HFF-Myc (cell line): ENCODE measurements around the gene NXN.
A peak's percentile ranks its signal among the peaks of the same experiment; 100 is the strongest.

Experiments used
- DNase-seq: peaks from one replicate; pipeline ENCODE4 v3.0.0-alpha.2; 2011; ENCODE audit warnings: low read depth; ENCODE audit errors: extremely low read depth
- H3K4me3 ChIP-seq: replicated peaks from 2 replicates; pipeline ENCODE4 v1.5.1; 2011; ENCODE audit warnings: low read depth, mild to moderate bottlenecking, control low read depth, low read length
- CTCF ChIP-seq: IDR thresholded peaks from 2 replicates; pipeline ENCODE4 v1.5.1; 2012; ENCODE audit warnings: mild to moderate bottlenecking, low read depth, low read length, control low read depth; ENCODE audit errors: missing control alignments

Gene NXN

GRCh38 chr17:852349-852748 lies 127.2 kb downstream of the NXN start:
- DNase-seq = no peak
- TF ChIP-seq CTCF = no peak
- no peak overlapping the region for H3K4me3 ChIP-seq

DNA sequence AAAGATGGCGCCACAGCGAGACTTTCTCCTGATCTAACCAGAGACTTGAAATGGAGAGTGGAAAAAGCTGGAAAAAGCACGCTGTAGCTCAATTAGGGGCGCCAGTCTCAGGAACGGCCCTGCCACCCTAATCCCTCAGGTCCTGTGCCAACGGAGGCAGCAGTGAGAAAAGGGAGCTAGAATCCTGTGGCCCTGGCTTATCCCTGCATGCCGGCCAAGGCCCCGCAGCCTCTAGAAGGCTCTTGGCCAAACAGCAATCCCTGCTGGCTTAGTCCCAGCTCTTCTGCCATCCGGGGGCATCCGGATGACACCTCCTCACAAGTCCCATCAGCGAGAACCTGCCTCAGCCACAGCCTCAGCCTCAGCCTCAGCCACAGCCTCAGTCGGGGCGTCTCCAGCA lies 127.7 kb downstream of the NXN start:
- DNase-seq = no peak
- no peak for TF ChIP-seq CTCF
- no peak overlapping the region for H3K4me3 ChIP-seq

- DNase-seq = peak; percentile 58
- peak overlapping the region; percentile 14; the same call in 1 of the 2 replicates for H3K4me3 ChIP-seq
- TF ChIP-seq CTCF = no peak
Observed at GRCh38 chr17:850851-851763, 128.5 kb downstream of the NXN start.

DNA sequence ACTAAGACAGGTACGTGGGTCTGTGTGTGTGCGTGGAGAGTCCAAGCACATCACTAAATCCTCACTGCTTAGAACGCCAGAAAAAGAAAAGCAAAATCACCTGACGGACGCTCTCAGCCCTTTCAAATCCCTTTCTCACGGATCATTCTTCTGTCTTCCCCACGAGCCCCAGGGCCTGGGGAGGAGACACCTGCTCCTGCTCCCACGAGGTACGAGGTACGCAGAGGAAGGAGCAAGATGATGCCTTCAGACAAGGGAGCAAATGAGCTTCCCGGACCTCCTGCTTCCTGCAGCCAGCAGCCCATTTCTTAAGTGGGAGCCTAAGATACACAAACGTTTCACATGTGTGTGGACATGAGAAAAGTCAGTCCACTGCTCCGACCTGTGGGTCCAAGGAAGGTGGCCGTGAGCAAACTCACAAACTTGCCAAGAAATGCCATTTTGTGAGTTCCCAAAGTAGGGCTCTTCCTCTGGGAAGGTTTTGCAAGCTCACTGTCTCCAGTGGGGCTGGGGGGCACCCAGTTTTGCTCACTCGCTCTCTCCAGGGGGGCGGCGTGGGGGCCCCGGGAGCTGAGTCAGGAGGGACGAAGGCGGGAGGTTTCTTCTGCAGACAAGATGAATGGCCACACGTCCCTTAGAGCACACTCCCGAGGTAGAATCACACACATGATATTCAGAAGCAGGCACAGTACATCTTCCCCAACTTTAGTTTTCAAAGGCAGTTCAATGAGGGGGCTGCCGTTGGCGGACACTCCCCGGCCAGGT lies 129.3 kb downstream of the NXN start:
- no peak for DNase-seq
- peak overlapping the region; percentile 14; the same call in 1 of the 2 replicates for H3K4me3 ChIP-seq
- TF ChIP-seq CTCF = no peak

- H3K4me3 ChIP-seq = no peak overlapping the region
- no peak for DNase-seq
- TF ChIP-seq CTCF = no peak
Observed at GRCh38 chr17:848402-848801, 131.2 kb downstream of the NXN start.

DNA sequence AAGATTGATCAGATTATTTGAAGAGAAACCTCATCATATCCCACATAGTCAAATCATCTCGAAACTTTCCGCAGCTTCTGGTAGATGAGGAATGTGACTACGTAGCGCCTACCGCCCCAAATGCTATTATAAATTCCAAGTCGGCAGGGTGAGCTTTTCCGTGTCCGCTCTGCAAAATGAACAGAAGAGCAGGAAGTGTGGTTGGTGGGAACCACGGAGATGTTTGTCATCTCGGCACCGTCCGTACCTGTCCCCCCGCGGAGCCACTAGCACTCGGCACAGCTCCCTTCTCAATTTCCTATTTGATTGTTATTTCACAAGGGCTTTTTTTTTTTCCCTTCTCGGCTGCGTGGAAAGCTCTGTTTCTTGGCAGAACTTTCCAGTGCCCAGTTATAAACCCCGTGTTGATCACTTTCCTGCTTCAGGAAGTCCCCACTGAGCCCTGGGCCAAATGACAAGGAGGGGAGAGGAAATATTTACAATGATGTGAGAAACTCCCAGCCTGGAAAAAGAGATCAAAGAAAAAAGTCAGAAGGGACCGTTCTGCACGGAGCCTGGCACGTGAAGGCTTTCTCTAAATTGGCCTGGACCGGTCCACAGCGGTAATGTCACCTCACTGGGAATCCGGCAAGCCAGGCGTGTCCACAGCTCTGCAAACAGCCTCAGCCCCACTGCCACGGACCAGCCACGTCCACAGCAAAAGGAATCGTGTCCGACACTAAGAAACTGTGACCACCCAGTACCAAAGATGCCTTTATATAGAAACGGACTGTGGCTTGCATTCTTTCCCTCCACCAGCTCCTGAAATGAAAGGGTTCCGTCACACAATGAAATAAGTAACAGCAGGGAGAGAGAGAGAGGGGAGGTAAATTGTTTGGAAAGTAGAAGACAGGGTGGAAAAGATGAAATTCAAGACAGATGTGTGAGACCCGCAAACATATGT lies 132.4 kb downstream of the NXN start:
- no peak overlapping the region for H3K4me3 ChIP-seq
- no peak for DNase-seq
- no peak for TF ChIP-seq CTCF
